ENCODE results near the gene RABGEF1.
"Not testable (repeated sequence)": the region's sequence is repeated elsewhere in the genome, so short reads cannot be mapped to it uniquely, and the experiment has no call there.

RABGEF1 gene

DNA sequence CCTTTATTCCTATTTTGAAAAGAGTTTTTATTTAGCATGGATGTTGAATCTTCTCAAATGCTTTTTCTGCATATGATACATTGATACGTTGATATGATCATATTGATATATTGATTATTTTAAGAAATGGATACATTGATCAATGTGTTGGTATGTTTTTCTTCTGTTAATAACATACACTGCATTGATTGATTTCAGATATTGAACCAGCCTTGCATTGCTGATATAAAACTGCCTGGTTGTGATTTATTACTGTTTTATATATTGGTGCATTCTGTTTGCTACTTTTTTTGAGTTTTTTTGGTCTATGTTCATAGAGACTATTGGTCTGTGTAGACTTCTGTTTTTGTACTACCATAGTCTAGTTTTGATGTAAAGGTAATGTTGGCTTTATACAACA, 26.8 kb upstream of the RABGEF1 start:
- no peak overlapping the region for H3K27ac Mint-ChIP-seq
- peaks cover 2% of the 10 kb centered on the region for H3K4me1 Mint-ChIP-seq
- TF ChIP-seq CTCF (IDR thresholded peaks at IDR 0.05), result no peak
- H3K36me3 Mint-ChIP-seq (ENCODE audit: low read depth), result peaks cover 90% of the 10 kb centered on the region
- DNase-seq, result no peak
- no peaks in the 10 kb centered on the region for H3K27me3 Mint-ChIP-seq (ENCODE audit: low read depth, poor library complexity)
- H3K4me3 Mint-ChIP-seq, result no peak overlapping the region
- peaks cover 52% of the 10 kb centered on the region for H3K9me3 Mint-ChIP-seq

DNA sequence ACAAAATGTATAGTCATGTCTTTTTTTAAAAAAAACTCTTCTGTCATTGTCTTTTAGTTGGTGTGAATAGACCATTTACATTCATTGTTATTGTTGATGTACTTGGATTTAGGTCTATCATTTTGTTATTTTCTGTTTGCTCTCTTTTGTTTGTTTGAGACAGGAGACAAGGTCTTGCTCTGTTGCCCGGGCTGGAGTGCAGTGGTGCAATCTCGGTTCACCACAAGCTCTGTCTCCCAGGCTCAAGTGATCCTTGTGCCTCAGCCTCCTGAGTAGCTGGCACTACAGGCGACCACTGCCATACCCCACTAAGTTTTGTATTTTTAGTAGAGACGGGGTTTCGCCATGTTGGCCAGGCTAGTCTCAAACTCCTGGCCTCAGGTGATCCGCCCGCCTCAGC, 23.9 kb upstream of the RABGEF1 start:
- not testable (repeated sequence) for H3K4me3 Mint-ChIP-seq; H3K4me1 Mint-ChIP-seq; DNase-seq; H3K27me3 Mint-ChIP-seq (ENCODE audit: low read depth, poor library complexity)
- peaks cover 37% of the 10 kb centered on the region for H3K9me3 Mint-ChIP-seq
- peak overlapping the region; percentile 80 for H3K27ac Mint-ChIP-seq
- peaks cover 90% of the 10 kb centered on the region for H3K36me3 Mint-ChIP-seq (ENCODE audit: low read depth)

DNA sequence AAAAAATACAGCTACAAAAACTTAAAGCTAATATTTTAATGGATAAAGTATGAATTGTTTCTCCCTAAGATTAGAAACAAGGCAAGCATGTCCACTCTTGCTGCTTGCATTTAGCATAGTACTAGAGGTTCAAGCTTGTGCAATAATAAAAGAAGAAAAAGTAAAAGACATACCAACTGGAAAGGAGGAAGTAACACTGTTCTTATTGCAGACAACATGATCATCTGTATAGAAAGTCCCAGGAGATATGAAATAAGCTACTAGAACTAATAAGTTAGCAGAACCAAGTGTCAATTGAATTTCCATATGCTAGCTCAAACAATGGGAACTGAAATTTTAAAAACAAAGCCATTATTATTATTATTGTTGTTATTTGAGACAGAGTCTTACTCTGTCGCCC, 20.0 kb upstream of the RABGEF1 start:
- Mint-ChIP-seq H3K4me3 (no peak overlapping the region), H3K27me3 (ENCODE audit: low read depth, poor library complexity) (no peaks in the 10 kb centered on the region), H3K4me1 (peaks cover 5% of the 10 kb centered on the region), H3K27ac (no peak overlapping the region), H3K9me3 (peaks cover 41% of the 10 kb centered on the region), H3K36me3 (ENCODE audit: low read depth) (peaks cover 87% of the 10 kb centered on the region)
- no peak for TF ChIP-seq CTCF (IDR thresholded peaks at IDR 0.05)
- no peak for DNase-seq

DNA sequence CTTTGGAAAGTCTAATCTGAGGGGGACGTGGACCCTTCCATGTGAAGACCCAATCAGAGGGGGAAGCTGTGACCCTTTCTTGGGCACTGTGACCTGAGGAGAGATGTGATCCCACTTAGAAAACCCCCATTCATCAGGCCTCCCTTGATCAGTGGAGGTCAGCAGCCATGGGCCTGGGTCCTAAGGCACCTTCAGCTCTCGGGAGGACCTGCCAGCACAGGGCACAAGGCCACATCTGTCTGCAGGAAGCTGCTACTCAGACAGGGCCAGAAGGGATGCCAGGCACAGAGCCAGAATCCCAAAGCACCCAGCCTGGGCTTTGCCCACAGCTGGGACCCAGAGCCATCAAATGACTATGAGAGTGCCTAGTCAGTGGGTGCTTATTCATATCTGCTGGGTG, 14.7 kb upstream of the RABGEF1 start:
- H3K4me3 Mint-ChIP-seq, result no peak overlapping the region
- H3K9me3 Mint-ChIP-seq, result peaks cover 49% of the 10 kb centered on the region
- no peak overlapping the region for H3K27ac Mint-ChIP-seq
- H3K27me3 Mint-ChIP-seq (ENCODE audit: low read depth, poor library complexity), result no peaks in the 10 kb centered on the region
- no peaks in the 10 kb centered on the region for H3K4me1 Mint-ChIP-seq
- no peak for DNase-seq
- no peak for TF ChIP-seq CTCF (IDR thresholded peaks at IDR 0.05)
- H3K36me3 Mint-ChIP-seq (ENCODE audit: low read depth), result peaks cover 71% of the 10 kb centered on the region

DNA sequence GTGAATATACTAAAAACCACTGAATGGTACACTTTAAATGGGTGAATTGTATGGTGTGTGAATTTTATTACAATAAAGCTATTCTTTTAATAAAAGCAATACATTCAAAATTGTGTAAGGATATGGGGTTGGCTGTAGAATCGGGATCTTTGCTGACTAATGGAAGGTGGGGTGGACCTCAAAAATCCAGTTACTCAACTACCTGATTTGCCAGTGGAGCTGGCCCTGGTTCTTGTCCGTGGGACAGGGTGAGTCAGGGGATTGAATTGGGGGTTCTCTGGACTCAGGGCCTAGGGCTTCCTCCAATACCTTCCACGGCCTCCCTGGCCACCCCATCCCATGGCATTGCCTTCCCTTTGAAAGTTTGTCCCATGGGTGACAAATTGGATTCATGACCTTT, 13.5 kb upstream of the RABGEF1 start:
- H3K36me3 Mint-ChIP-seq (ENCODE audit: low read depth), result peaks cover 59% of the 10 kb centered on the region
- no peaks in the 10 kb centered on the region for H3K4me1 Mint-ChIP-seq
- no peak for DNase-seq
- no peaks in the 10 kb centered on the region for H3K27me3 Mint-ChIP-seq (ENCODE audit: low read depth, poor library complexity)
- H3K9me3 Mint-ChIP-seq, result peaks cover 41% of the 10 kb centered on the region
- no peak for TF ChIP-seq CTCF (IDR thresholded peaks at IDR 0.05)
- no peak overlapping the region for H3K4me3 Mint-ChIP-seq
- no peak overlapping the region for H3K27ac Mint-ChIP-seq

GRCh38 chr7:66728571-66728970, 12.0 kb upstream of the RABGEF1 start:
- peak overlapping the region; percentile 24 for H3K27ac Mint-ChIP-seq
- H3K27me3 Mint-ChIP-seq (ENCODE audit: low read depth, poor library complexity), result no peaks in the 10 kb centered on the region
- H3K36me3 Mint-ChIP-seq (ENCODE audit: low read depth), result peaks cover 46% of the 10 kb centered on the region
- TF ChIP-seq CTCF (IDR thresholded peaks at IDR 0.05), result no peak
- no peak for DNase-seq
- peaks cover 28% of the 10 kb centered on the region for H3K9me3 Mint-ChIP-seq
- no peaks in the 10 kb centered on the region for H3K4me1 Mint-ChIP-seq
- H3K4me3 Mint-ChIP-seq, result no peak overlapping the region

All from nephron progenitor cell (in vitro differentiated cells).